SK-N-SH (cell line): Measurements from ENCODE around the gene SLC17A7. TPM values are rescaled to one million over a fixed set of nuclear protein-coding genes. Genes with fewer than 3 reads are reported as not detected.

Experiments
- CTCF ChIA-PET: fragments of 300-600, 350-600 bp; formaldehyde crosslinking; extraction: SDS; loops from one replicate; lab custom pipeline; 2021; lab: Yijun Ruan, JAX
- POLR2A ChIA-PET: fragments of 350-600 bp; sonication (Branson Sonifier 250); formaldehyde crosslinking; extraction: SDS; loops from one replicate; lab custom pipeline; 2020; ENCODE audit warnings: antibody characterized with exemption, inconsistent platforms; lab: Yijun Ruan, JAX
- DNase-seq: peaks from one replicate; pipeline ENCODE4 v3.0.0; 2012
- H2AFZ ChIP-seq: fragments of 200-600 bp; sonication (generic); 2 replicates; pipeline ENCODE4 v1.8.1; 2016; ENCODE audit warnings: antibody characterized with exemption, mild to moderate bottlenecking, low read depth
- H3F3A ChIP-seq: fragments of 200-600 bp; sonication (generic); replicated peaks from 2 replicates; pipeline ENCODE3; 2016; ENCODE audit warnings: antibody characterized with exemption, mild to moderate bottlenecking; ENCODE audit not compliant: insufficient read depth
- H3K27ac ChIP-seq, 2 experiments: fragments of 200-500 bp in 1 of 2; fragments of 200-600 bp in 1 of 2; sonication (Bioruptor generic) in 1 of 2; sonication (generic), shearing (Covaris generic) in 1 of 2; 2 replicates each; pipeline versions ENCODE4 v1.5.1 to v1.6.1; 2014 to 2016; ENCODE audit warnings: low read depth in 2 of 2, inconsistent platforms in 1 of 2, low read length in 1 of 2, mild to moderate bottlenecking in 1 of 2, mixed read lengths in 1 of 2
- H3K27me3 ChIP-seq: fragments of 200-600 bp; sonication (generic), shearing (Covaris generic); 2 replicates; pipeline ENCODE4 v1.6.1; 2016; ENCODE audit warnings: mixed run types; ENCODE audit not compliant: insufficient read depth
- H3K36me3 ChIP-seq, 2 experiments: fragments of 200-500 bp in 1 of 2; fragments of 200-600 bp in 1 of 2; sonication (Bioruptor generic) in 1 of 2; sonication (generic) in 1 of 2; replicated peaks in 1 of 2; 2 replicates each; pipeline versions ENCODE3 to v1.5.1; 2014 to 2016; ENCODE audit warnings: low read length in 1 of 2, mild to moderate bottlenecking in 1 of 2; ENCODE audit not compliant: insufficient read depth in 2 of 2, control insufficient read depth in 1 of 2
- H3K4me1 ChIP-seq, 2 experiments: fragments of 200-500 bp in 1 of 2; fragments of 200-600 bp in 1 of 2; sonication (Bioruptor generic) in 1 of 2; sonication (generic), shearing (Covaris generic) in 1 of 2; 2 replicates each; pipeline versions ENCODE4 v1.5.1 to v1.6.1; 2014 to 2016; ENCODE audit warnings: low read depth in 1 of 2, low read length in 1 of 2, mixed run types in 1 of 2; ENCODE audit not compliant: insufficient read depth in 2 of 2, control insufficient read depth in 1 of 2
- H3K4me2 ChIP-seq: fragments of 200-600 bp; sonication (generic), shearing (Covaris generic); 2 replicates; pipeline ENCODE4 v1.6.1; 2017; ENCODE audit warnings: mixed run types
- H3K4me3 ChIP-seq, 2 experiments: fragments of 200-500 bp in 1 of 2; fragments of 200-600 bp in 1 of 2; sonication (Bioruptor generic) in 1 of 2; sonication (generic), shearing (Covaris generic) in 1 of 2; 2 replicates each; pipeline versions ENCODE4 v1.5.1 to v1.8.1; 2014 to 2016; ENCODE audit warnings: low read depth in 2 of 2, inconsistent platforms in 1 of 2, low read length in 1 of 2, mild to moderate bottlenecking in 1 of 2, mixed read lengths in 1 of 2, moderate library complexity in 1 of 2
- H3K79me2 ChIP-seq: fragments of 200-600 bp; sonication (generic); 2 replicates; pipeline ENCODE4 v1.8.1; 2017; ENCODE audit warnings: mild to moderate bottlenecking; ENCODE audit not compliant: insufficient read depth
- H3K9ac ChIP-seq: fragments of 200-600 bp; sonication (generic); 2 replicates; pipeline ENCODE4 v1.6.1; 2017; ENCODE audit warnings: mixed run types
- H3K9me2 ChIP-seq: fragments of 200-600 bp; sonication (generic); 2 replicates; pipeline ENCODE4 v1.6.1; 2017; ENCODE audit warnings: mixed run types
- H3K9me3 ChIP-seq: fragments of 200-600 bp; sonication (generic); 2 replicates; pipeline ENCODE4 v1.6.1; 2017; ENCODE audit warnings: mixed run types, mild to moderate bottlenecking, moderate library complexity
- H4K20me1 ChIP-seq: fragments of 200-600 bp; sonication (generic); 2 replicates; pipeline ENCODE4 v1.6.1; 2017; ENCODE audit warnings: mild to moderate bottlenecking, mixed run types; ENCODE audit not compliant: insufficient read depth
- ELF1 ChIP-seq: IDR thresholded peaks from 2 replicates; pipeline ENCODE4 v1.4.0; 2012
- EP300 ChIP-seq, 2 experiments: IDR thresholded peaks; 2 replicates each; pipeline versions ENCODE4 v1.4.0 to v1.6.1; 2012; ENCODE audit warnings: borderline replicate concordance in 1 of 2, low read depth in 1 of 2, low read length in 1 of 2
- MEF2A ChIP-seq: IDR thresholded peaks from 2 replicates; pipeline ENCODE4 v1.4.0; 2012; ENCODE audit warnings: low read depth, borderline replicate concordance
- MXI1 ChIP-seq: IDR thresholded peaks from 2 replicates; pipeline ENCODE4 v1.6.1; 2012; ENCODE audit warnings: mild to moderate bottlenecking, low read depth, low read length, improper control_type of control experiment
- NFIC ChIP-seq: IDR thresholded peaks from 2 replicates; pipeline ENCODE4 v1.4.0; 2012; ENCODE audit warnings: borderline replicate concordance
- NRF1 ChIP-seq: IDR thresholded peaks from 2 replicates; pipeline ENCODE4 v1.6.1; 2012; ENCODE audit warnings: low read depth, mild to moderate bottlenecking, low read length
- POLR2AphosphoS5 ChIP-seq: IDR thresholded peaks from 2 replicates; pipeline ENCODE4 v1.6.1; 2012; ENCODE audit warnings: low read depth, low read length
- RAD21 ChIP-seq: IDR thresholded peaks from 2 replicates; pipeline ENCODE4 v1.6.1; 2012; ENCODE audit warnings: mild to moderate bottlenecking, low read length
- RCOR1 ChIP-seq: fragments of 150-350 bp; IDR thresholded peaks from 2 replicates; pipeline ENCODE4 v1.6.1; 2017; ENCODE audit warnings: antibody characterized with exemption, low read length
- RFX5 ChIP-seq: IDR thresholded peaks from 2 replicates; pipeline ENCODE4 v1.6.1; 2012; ENCODE audit warnings: mild to moderate bottlenecking, improper control_type of control experiment, low read length
- RXRA ChIP-seq: IDR thresholded peaks from 2 replicates; pipeline ENCODE4 v1.4.0; 2012; ENCODE audit warnings: low read depth, mild to moderate bottlenecking, borderline replicate concordance
- SIN3A ChIP-seq: IDR thresholded peaks from 2 replicates; pipeline ENCODE4 v1.6.1; 2012; ENCODE audit warnings: low read depth, mild to moderate bottlenecking, low read length, moderate library complexity, borderline replicate concordance
- SMC3 ChIP-seq: IDR thresholded peaks from 2 replicates; pipeline ENCODE4 v1.6.1; 2012; ENCODE audit warnings: low read depth, low read length, improper control_type of control experiment
- TAF1 ChIP-seq: IDR thresholded peaks from 2 replicates; pipeline ENCODE4 v1.6.1; 2012; ENCODE audit warnings: low read depth, mild to moderate bottlenecking, low read length, moderate library complexity, borderline replicate concordance
- TEAD4 ChIP-seq: IDR thresholded peaks from 2 replicates; pipeline ENCODE4 v1.4.0; 2012; ENCODE audit warnings: mild to moderate bottlenecking, borderline replicate concordance; ENCODE audit not compliant: insufficient read depth
- WGBS: methylation state at CpG from one replicate; pipeline ENCODE4 v1.1.6; 2017; ENCODE audit warnings: low lambda C conversion rate; 5-methylcytosine and 5-hydroxymethylcytosine counted together
- polyA plus RNA-seq, 3 experiments: library from polyadenylated mRNA; depleted of rRNA; stranded (reverse); fragments of >200 nt; gene quantifications; 2 replicates each; pipeline ENCODE4 v1.2.3, GENCODE V29; 2012
- TF ChIP-seq, protein P1 (sequence below): IDR thresholded peaks from 2 replicates; pipeline ENCODE4 v1.4.0; 2012; ENCODE audit warnings: low read depth, borderline replicate concordance
- TF ChIP-seq, protein P2 (sequence below): IDR thresholded peaks from 2 replicates; pipeline ENCODE4 v1.6.1; 2012; ENCODE audit warnings: mild to moderate bottlenecking, low read depth, low read length, moderate library complexity
- TF ChIP-seq, protein P3 (sequence below): fragments of 200-600 bp; sonication (generic); IDR thresholded peaks from 2 replicates; pipeline ENCODE4 v1.6.1; 2017; ENCODE audit warnings: antibody characterized with exemption, mild to moderate bottlenecking, moderate library complexity
- TF ChIP-seq, protein P4 (sequence below): fragments of 150-350 bp; IDR thresholded peaks from 2 replicates; pipeline ENCODE4 v1.6.1; 2017; ENCODE audit warnings: antibody characterized with exemption, low read length, low read depth, borderline replicate concordance
- TF ChIP-seq, protein P5 (sequence below): IDR thresholded peaks from 2 replicates; pipeline ENCODE4 v1.4.0; 2012; ENCODE audit warnings: low read depth

Gene SLC17A7
- polyA plus RNA-seq, 1 of the 3 experiments (the other 2 are of a cell fraction): 0.59 TPM

DNA sequence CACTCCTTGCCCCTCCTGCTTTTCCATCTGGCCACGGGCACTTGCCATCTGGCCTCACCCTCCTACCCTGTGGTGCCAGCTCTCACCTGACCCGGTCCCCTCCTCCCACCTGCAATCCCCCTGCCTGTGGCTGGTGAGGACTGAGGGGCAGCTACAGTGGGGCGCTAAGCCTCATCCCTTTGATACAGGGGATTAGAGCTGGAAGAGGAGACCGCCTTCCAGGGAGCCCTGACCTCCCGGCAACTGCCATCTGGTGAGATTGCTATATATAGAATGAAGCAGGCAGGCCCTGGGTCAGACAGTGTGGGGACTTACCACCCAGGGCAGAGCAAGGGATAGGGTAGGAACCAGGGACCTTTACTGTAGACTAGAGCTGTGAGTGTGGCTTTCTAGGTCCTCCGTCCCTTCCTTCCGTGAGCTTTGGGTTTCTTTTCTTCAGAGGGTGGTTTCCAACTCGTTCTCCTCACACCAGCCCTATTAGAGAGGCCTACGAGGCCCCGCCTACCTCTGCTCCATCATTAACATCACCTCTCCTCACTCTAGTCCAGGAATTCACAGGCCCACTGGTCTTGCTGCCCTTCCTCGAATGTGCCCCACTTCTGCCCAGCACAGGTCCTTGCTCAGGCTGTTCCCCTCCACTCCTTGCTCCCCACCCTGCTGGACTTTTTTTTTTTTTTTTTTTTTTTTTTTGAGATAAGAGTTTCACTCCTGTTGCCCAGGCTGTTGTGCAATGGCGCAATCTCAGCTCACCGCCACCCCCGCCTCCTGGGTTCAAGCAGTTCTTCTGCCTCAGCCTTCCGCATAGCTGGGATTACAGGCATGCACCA is 45.5 kb downstream of the SLC17A7 start:
- H3K9me3 ChIP-seq: no peaks in the 10 kb centered on the region
- CTCF ChIA-PET: interaction anchor here (8.8 kb wide), 1 partner anchor 48 kb away, joined by 149 read pairs; the partner anchor contains the start of gene SLC17A7

More for the DNA sequence above, 45.5 kb downstream of the SLC17A7 start:
- Histone ChIP-seq H3K27me3 (peaks cover 22% of the 10 kb centered on the region), H2AFZ (no peak overlapping the region)
- TF ChIP-seq NRF1 (no peak), RFX5 (no peak), SIN3A (no peak), POLR2AphosphoS5 (no peak), ELF1 (no peak), MXI1 (no peak), SMC3 (no peak), RCOR1 (no peak), RXRA (no peak), RAD21 (no peak), NFIC (no peak), EP300 (IDR thresholded peaks at IDR 0.05; ENCODE audit: borderline replicate concordance in 1 of 2, low read depth in 1 of 2, low read length in 1 of 2) (no peak), MEF2A (no peak), TEAD4 (no peak), TAF1 (no peak)
- TF ChIP-seq, protein P1, sequence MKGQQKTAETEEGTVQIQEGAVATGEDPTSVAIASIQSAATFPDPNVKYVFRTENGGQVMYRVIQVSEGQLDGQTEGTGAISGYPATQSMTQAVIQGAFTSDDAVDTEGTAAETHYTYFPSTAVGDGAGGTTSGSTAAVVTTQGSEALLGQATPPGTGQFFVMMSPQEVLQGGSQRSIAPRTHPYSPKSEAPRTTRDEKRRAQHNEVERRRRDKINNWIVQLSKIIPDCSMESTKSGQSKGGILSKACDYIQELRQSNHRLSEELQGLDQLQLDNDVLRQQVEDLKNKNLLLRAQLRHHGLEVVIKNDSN: no peak
- TF ChIP-seq, protein P2, sequence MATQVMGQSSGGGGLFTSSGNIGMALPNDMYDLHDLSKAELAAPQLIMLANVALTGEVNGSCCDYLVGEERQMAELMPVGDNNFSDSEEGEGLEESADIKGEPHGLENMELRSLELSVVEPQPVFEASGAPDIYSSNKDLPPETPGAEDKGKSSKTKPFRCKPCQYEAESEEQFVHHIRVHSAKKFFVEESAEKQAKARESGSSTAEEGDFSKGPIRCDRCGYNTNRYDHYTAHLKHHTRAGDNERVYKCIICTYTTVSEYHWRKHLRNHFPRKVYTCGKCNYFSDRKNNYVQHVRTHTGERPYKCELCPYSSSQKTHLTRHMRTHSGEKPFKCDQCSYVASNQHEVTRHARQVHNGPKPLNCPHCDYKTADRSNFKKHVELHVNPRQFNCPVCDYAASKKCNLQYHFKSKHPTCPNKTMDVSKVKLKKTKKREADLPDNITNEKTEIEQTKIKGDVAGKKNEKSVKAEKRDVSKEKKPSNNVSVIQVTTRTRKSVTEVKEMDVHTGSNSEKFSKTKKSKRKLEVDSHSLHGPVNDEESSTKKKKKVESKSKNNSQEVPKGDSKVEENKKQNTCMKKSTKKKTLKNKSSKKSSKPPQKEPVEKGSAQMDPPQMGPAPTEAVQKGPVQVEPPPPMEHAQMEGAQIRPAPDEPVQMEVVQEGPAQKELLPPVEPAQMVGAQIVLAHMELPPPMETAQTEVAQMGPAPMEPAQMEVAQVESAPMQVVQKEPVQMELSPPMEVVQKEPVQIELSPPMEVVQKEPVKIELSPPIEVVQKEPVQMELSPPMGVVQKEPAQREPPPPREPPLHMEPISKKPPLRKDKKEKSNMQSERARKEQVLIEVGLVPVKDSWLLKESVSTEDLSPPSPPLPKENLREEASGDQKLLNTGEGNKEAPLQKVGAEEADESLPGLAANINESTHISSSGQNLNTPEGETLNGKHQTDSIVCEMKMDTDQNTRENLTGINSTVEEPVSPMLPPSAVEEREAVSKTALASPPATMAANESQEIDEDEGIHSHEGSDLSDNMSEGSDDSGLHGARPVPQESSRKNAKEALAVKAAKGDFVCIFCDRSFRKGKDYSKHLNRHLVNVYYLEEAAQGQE: no peak
- TF ChIP-seq, protein P3, sequence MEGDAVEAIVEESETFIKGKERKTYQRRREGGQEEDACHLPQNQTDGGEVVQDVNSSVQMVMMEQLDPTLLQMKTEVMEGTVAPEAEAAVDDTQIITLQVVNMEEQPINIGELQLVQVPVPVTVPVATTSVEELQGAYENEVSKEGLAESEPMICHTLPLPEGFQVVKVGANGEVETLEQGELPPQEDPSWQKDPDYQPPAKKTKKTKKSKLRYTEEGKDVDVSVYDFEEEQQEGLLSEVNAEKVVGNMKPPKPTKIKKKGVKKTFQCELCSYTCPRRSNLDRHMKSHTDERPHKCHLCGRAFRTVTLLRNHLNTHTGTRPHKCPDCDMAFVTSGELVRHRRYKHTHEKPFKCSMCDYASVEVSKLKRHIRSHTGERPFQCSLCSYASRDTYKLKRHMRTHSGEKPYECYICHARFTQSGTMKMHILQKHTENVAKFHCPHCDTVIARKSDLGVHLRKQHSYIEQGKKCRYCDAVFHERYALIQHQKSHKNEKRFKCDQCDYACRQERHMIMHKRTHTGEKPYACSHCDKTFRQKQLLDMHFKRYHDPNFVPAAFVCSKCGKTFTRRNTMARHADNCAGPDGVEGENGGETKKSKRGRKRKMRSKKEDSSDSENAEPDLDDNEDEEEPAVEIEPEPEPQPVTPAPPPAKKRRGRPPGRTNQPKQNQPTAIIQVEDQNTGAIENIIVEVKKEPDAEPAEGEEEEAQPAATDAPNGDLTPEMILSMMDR: no peak
- TF ChIP-seq, protein P4, sequence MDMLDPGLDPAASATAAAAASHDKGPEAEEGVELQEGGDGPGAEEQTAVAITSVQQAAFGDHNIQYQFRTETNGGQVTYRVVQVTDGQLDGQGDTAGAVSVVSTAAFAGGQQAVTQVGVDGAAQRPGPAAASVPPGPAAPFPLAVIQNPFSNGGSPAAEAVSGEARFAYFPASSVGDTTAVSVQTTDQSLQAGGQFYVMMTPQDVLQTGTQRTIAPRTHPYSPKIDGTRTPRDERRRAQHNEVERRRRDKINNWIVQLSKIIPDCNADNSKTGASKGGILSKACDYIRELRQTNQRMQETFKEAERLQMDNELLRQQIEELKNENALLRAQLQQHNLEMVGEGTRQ: no peak
- TF ChIP-seq, protein P5, sequence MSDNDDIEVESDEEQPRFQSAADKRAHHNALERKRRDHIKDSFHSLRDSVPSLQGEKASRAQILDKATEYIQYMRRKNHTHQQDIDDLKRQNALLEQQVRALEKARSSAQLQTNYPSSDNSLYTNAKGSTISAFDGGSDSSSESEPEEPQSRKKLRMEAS: no peak
- TF ChIP-seq, all 33 proteins: peak for 0
- H3K9ac ChIP-seq: no peak overlapping the region
- H3K27ac ChIP-seq: no peak overlapping the region
- no peaks in the 10 kb centered on the region for H4K20me1 ChIP-seq
- peak; percentile 9 for DNase-seq
- H3K4me3 ChIP-seq: no peak overlapping the region
- H3K79me2 ChIP-seq: no peaks in the 10 kb centered on the region
- no peak overlapping the region for H3K4me2 ChIP-seq
- WGBS: 67% methylated on average over 12 of the region's 15 CpGs
- H3K9me2 ChIP-seq: no peaks in the 10 kb centered on the region
- peaks cover 0 to 2% of the 10 kb centered on the region in 2 experiments; a peak in 1 of 4 replicates for H3K4me1 ChIP-seq
- POLR2A ChIA-PET: no interaction called here
- H3F3A ChIP-seq: peaks cover 9% of the 10 kb centered on the region
- H3K36me3 ChIP-seq: no peaks in the 10 kb centered on the region
